ENCODE results near the gene RSRP1.
"Not testable (repeated sequence)": the region's sequence is repeated elsewhere in the genome, so short reads cannot be mapped to it uniquely, and the experiment has no call there.

DNA sequence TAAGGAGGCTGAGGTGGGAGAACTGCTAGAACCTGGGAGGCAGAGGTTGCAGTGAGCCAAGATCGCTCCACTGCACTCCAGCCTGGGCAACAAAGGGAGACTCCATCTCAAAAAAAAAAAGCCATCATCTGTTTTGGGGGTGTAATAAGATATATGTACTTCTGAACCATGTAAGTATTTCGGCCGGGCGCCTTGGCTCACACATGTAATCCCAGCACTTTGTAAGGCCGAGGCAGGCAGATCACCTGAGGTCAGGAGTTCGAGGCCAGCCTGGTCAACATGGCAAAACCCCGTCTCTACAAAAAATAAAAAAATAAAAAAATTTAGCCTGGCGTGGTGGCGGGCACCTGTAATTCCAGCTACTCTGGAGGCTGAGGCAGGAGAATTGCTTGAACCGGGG, 11.8 kb downstream of the RSRP1 start:
- TF ChIP-seq HDGF (IDR thresholded peaks at IDR 0.05; ENCODE audit: borderline replicate concordance); SP1 (IDR thresholded peaks at IDR 0.05); TARDBP (IDR thresholded peaks at IDR 0.05); SUZ12 (IDR thresholded peaks at IDR 0.05); BHLHE40 (IDR thresholded peaks at IDR 0.05; ENCODE audit: borderline replicate concordance); FOXM1 (IDR thresholded peaks at IDR 0.05; ENCODE audit: borderline replicate concordance); FOXK2 (IDR thresholded peaks at IDR 0.05); ZNF384 (IDR thresholded peaks at IDR 0.05); ARNT (IDR thresholded peaks at IDR 0.05); FOXA1 (IDR thresholded peaks at IDR 0.05); L3MBTL2 (conservative IDR thresholded peaks at IDR 0.05); NFRKB (IDR thresholded peaks at IDR 0.05); ELF4 (IDR thresholded peaks at IDR 0.05): not testable (repeated sequence)
- TF ChIP-seq, protein P1, sequence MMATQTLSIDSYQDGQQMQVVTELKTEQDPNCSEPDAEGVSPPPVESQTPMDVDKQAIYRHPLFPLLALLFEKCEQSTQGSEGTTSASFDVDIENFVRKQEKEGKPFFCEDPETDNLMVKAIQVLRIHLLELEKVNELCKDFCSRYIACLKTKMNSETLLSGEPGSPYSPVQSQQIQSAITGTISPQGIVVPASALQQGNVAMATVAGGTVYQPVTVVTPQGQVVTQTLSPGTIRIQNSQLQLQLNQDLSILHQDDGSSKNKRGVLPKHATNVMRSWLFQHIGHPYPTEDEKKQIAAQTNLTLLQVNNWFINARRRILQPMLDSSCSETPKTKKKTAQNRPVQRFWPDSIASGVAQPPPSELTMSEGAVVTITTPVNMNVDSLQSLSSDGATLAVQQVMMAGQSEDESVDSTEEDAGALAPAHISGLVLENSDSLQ (IDR thresholded peaks at IDR 0.05) = not testable (repeated sequence)
